Stimulated activated naive CD8-positive, alpha-beta T cell treated with anti-CD3 and anti-CD28 coated beads, Interleukin-15, amount 100 ng/mL, for 72 hours (primary cell): Measurements from ENCODE around the gene SPATA2.
"Not testable (repeated sequence)": the region's sequence is repeated elsewhere in the genome, so short reads cannot be mapped to it uniquely, and the experiment has no call there.

ENCODE experiments used
- ATAC-seq: fragments of 150-1000 bp; cut with Tn5 transposase; 2 replicates; pipeline ENCODE4 v1.10.0; 2021; ENCODE audit warnings: mild to moderate bottlenecking, moderate library complexity
- DNase-seq, 2 donors: peaks; one replicate each; pipeline ENCODE4 v3.0.0; 2021 to 2022
- H3K27ac Mint-ChIP-seq, 2 donors: one replicate each; pipeline ENCODE4 v1.8.0; 2022; ENCODE audit warnings: mild to moderate bottlenecking in 2 of 2, mixed read lengths in 2 of 2, moderate library complexity in 2 of 2
- H3K27me3 Mint-ChIP-seq: one replicate; pipeline ENCODE4 v1.8.0; 2022; ENCODE audit warnings: mixed read lengths
- H3K4me1 Mint-ChIP-seq: one replicate; pipeline ENCODE4 v1.8.0; 2022; ENCODE audit warnings: mild to moderate bottlenecking, mixed read lengths
- H3K4me3 Mint-ChIP-seq, 2 donors: one replicate each; pipeline ENCODE4 v1.8.0; 2022; ENCODE audit warnings: mild to moderate bottlenecking in 2 of 2, mixed read lengths in 2 of 2, moderate library complexity in 1 of 2
- H3K9me3 Mint-ChIP-seq, 2 donors: one replicate each; pipeline ENCODE4 v1.8.0; 2022; ENCODE audit warnings: mixed read lengths in 2 of 2

Gene SPATA2

GRCh38 chr20:49895474-49896093 lies 19.7 kb downstream of the SPATA2 start:
- not testable (repeated sequence) for H3K9me3 Mint-ChIP-seq, H3K27me3 Mint-ChIP-seq, ATAC-seq, H3K4me3 Mint-ChIP-seq, DNase-seq, H3K27ac Mint-ChIP-seq
- H3K4me1 Mint-ChIP-seq, result peaks cover 21% of the 10 kb centered on the region

DNA sequence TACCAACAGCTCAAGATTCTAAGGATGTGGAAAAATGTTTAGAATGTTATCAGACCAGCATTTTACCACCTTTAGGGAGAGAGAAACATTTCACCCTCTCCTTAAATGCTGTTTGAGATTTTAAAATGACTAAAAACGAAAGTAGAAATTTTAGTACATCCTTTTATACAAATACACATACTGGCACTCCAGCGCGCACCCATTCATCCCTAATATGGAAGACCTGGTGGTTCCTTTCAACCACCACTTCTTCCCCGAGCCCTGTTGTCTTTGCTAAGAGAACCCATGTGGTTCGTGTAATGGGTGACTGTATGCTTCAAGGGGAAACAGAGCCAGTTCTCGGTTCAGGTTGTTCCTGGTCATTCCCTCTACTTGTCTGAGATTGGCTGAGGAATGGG lies 21.3 kb downstream of the SPATA2 start:
- no peaks in the 10 kb centered on the region for H3K27me3 Mint-ChIP-seq
- peak; percentile 83 for ATAC-seq
- H3K4me3 Mint-ChIP-seq, result peak overlapping the region in 1 of 2 donors; percentile 56
- peaks cover 24% of the 10 kb centered on the region for H3K4me1 Mint-ChIP-seq
- DNase-seq, result peak in 1 of 2 donors; percentile 39
- no peaks in the 10 kb centered on the region for H3K9me3 Mint-ChIP-seq
- H3K27ac Mint-ChIP-seq, result peak overlapping the region; percentile 72 to 89

DNA sequence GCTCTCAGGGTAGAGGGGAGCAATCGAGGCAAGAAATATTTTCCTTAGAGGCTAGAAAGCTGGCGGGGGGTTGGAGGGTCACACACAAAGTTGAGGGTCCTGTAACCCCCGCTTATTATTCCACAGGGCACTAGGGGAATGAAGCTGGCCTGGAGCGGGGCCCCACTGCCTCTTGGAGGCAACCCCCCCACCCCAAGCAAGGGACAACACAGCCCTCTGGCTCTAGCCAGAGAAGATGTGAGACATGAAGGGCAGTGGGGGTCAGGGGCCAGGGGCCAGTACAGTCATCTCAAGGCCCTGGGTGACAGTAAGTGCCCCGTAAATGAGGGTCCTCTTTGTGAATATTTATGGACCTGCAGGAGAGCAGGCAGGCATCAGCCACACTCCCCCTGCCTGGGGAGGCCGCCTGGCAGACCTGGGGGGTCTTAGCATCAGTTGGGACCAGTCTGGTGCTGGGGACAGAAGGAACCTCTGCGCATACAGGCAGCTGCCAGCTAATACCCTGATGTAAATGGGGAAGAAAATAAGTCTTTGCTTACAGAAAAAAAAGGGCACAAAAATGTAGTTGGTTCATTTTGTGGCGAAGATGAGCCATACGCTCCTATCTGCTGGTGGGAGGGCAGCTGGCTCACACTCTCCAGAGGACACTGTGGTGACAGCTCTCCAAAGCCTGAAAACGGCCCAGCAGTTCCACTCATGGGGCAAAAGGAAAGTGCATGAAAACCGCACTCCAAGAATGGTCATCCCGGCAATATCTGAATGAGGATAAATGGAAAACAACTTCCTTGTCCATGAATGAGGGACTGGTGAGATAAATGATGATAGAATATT lies 21.9 kb downstream of the SPATA2 start:
- H3K4me1 Mint-ChIP-seq, result peaks cover 30% of the 10 kb centered on the region
- H3K27me3 Mint-ChIP-seq, result no peaks in the 10 kb centered on the region
- DNase-seq, result peak in 1 of 2 donors; percentile 32
- ATAC-seq, result peak; percentile 77
- H3K9me3 Mint-ChIP-seq, result no peaks in the 10 kb centered on the region
- H3K27ac Mint-ChIP-seq, result peak overlapping the region; percentile 85 to 89
- peak overlapping the region; percentile 29 to 56 for H3K4me3 Mint-ChIP-seq

GRCh38 chr20:49892817-49893216 lies 22.5 kb downstream of the SPATA2 start:
- H3K4me1 Mint-ChIP-seq, result peaks cover 36% of the 10 kb centered on the region
- DNase-seq (no peak), ATAC-seq (no peak)
- H3K27ac Mint-ChIP-seq, result peak overlapping the region; percentile 76 to 85
- H3K27me3 Mint-ChIP-seq, result no peaks in the 10 kb centered on the region
- H3K9me3 Mint-ChIP-seq, result no peaks in the 10 kb centered on the region
- no peak overlapping the region for H3K4me3 Mint-ChIP-seq

GRCh38 chr20:49892260-49892659 lies 23.1 kb downstream of the SPATA2 start:
- Mint-ChIP-seq H3K27ac (peak overlapping the region in 1 of 2 donors; percentile 85), H3K9me3 (no peaks in the 10 kb centered on the region), H3K27me3 (no peaks in the 10 kb centered on the region), H3K4me1 (peaks cover 42% of the 10 kb centered on the region), H3K4me3 (no peak overlapping the region)
- DNase-seq (no peak), ATAC-seq (no peak)

DNA sequence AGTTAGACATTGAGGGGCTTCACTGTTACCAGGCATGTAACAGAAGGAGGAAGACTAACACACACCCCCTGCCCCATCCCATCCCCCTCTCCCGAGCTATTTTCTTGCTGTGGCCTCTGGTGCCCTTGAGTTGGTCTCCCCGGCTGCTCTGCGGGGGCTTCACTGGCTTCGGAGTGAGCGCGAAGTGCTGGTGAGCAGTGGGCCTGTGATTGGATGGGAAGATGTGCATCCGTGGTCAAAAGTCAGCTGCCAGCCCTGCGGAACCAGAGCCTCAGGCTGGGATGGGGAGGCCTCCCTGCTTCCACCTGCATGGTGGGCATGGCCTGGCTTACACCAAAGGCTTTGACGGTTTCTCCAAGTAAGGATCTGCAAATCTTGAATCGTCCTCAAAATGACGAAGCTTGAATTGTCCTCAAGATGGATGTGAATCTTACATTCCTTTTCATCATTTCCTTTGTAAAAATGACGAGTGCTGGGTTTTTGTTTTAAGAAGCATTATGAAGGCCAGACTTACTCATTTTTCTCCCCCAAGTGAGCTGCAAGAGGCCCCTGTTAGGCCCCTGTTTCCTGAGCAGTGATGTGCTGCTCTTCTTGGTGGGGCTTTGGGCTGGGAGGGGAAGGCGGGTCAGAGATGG lies 23.7 kb downstream of the SPATA2 start:
- DNase-seq, result no peak
- Mint-ChIP-seq H3K4me1 (peaks cover 43% of the 10 kb centered on the region), H3K9me3 (no peaks in the 10 kb centered on the region), H3K27me3 (no peaks in the 10 kb centered on the region), H3K4me3 (no peak overlapping the region), H3K27ac (peak overlapping the region in 1 of 2 donors; percentile 52)
- no peak for ATAC-seq

DNA sequence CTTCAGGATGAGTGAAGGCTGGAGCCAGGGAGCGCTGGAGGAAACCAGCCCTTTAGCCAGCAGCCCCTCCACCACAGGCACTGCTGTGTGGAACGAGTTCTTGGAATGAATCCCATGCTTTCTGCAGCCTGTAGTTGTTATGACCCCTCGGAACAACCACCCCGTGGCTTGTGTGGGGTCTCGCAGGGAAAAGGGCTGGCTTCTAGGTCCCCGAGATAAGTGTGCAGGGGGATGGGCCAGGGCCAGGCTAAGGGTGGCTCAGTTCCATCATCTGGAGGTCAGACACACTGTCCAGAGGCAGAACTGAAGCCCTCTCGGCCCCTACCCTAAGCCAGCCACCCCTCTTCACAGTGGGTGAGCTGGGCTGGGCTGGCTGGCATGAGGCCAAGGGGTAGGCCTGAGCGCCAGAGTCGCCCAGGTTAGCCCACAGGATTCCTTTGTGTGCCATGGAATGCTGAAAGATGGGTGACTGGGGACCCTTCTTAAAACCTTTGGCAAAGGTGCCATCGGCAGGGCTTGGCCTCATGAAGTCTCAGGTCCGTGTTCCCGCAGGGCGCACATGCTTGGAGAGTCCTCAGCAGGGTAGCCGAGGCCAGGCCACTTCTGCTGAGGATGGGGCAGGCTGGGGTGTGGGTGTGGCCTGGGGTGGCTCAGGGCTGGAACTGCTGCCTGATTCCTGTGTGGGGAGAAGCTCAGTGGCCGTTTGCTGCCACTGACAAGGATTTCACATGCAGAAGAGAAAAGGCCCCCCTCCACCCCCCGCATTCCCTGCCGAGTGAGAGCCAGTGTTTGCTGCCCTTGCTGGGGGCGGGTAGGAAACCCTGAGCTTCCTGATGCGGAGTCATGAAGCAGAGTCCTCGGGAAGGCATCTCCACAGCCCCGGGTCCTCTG lies 24.6 kb downstream of the SPATA2 start:
- DNase-seq, result no peak
- Mint-ChIP-seq H3K4me3 (no peak overlapping the region), H3K9me3 (no peaks in the 10 kb centered on the region), H3K27ac (peak overlapping the region in 1 of 2 donors; percentile 40), H3K27me3 (no peaks in the 10 kb centered on the region), H3K4me1 (peaks cover 43% of the 10 kb centered on the region)
- ATAC-seq, result no peak

DNA sequence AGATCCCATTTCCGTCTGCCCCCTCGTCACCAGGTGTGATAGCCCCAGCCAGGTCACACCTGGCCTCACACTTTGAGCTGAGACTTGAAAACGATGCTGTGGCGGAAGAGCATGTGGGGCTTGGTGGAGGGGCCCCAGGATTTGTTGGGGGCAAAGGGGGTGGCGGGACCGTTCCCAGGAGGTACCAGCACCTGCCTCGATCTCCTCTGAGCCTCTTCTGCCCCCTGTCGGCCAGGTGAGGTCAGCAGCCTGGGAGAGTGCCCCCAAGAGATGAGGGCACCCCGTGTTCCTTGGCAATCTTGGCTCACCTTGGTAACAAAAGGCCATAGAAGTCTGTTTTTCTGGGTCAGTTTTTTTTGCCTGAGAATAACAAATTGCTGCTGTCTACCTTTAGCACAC lies 25.4 kb downstream of the SPATA2 start:
- DNase-seq (no peak), ATAC-seq (no peak)
- Mint-ChIP-seq H3K4me3 (no peak overlapping the region), H3K27me3 (no peaks in the 10 kb centered on the region), H3K9me3 (no peaks in the 10 kb centered on the region), H3K4me1 (peaks cover 43% of the 10 kb centered on the region), H3K27ac (peak overlapping the region in 1 of 2 donors; percentile 28)

DNA sequence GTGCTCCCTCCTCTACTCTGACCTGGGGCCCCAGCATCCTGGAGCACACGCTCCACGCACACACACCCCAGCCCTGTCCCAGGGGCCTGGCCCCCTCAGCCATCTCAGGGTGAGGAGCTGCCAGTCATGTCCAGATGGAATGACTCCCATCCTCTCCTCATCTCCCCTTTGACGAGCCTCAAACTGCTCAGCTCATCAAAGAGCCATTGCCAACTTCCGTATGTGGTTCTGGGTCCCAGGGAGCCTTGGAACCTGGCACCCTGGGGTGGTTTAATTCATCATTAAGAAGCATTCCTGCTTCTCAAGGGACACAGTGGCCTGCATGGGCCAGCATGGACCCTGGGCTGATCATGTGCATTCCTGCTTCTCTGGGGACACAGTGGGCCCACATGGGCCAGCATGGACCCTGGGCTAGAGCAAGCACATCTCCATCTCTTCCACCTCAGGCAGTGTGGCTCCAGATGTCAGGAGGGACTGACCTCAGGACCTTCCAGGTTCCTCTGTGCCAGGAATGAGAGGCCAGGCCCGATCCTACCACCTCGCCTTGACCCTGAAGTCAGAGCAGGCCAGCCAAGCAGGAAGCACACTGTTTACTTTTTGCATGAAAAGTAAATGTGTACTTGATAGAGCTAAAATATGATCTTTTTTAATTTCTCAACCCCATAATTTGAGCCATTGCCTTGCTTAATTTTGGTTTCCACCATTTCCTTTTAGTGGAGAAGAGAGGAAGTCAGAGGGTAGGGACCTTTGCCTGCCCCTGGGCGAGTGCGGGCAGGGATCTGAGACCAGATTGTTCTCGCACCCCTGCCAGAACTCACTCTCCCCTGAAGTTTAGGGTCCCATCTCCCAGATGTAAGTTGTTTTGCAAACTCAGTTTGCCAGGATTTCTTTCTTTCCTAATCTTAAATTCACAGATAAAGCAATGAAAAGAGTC lies 26.1 kb downstream of the SPATA2 start:
- no peaks in the 10 kb centered on the region for H3K9me3 Mint-ChIP-seq
- ATAC-seq (no peak), DNase-seq (no peak)
- H3K4me1 Mint-ChIP-seq, result peaks cover 41% of the 10 kb centered on the region
- H3K27ac Mint-ChIP-seq, result peak overlapping the region; percentile 28 to 79
- H3K4me3 Mint-ChIP-seq, result no peak overlapping the region
- no peaks in the 10 kb centered on the region for H3K27me3 Mint-ChIP-seq

GRCh38 chr20:49888212-49889000 lies 26.9 kb downstream of the SPATA2 start:
- no peak overlapping the region for H3K4me3 Mint-ChIP-seq
- H3K27me3 Mint-ChIP-seq, result no peaks in the 10 kb centered on the region
- ATAC-seq (peak; percentile 59), DNase-seq (peak; percentile 59 to 60)
- peaks cover 32% of the 10 kb centered on the region for H3K4me1 Mint-ChIP-seq
- H3K9me3 Mint-ChIP-seq, result no peaks in the 10 kb centered on the region
- H3K27ac Mint-ChIP-seq, result peak overlapping the region in 1 of 2 donors; percentile 22

DNA sequence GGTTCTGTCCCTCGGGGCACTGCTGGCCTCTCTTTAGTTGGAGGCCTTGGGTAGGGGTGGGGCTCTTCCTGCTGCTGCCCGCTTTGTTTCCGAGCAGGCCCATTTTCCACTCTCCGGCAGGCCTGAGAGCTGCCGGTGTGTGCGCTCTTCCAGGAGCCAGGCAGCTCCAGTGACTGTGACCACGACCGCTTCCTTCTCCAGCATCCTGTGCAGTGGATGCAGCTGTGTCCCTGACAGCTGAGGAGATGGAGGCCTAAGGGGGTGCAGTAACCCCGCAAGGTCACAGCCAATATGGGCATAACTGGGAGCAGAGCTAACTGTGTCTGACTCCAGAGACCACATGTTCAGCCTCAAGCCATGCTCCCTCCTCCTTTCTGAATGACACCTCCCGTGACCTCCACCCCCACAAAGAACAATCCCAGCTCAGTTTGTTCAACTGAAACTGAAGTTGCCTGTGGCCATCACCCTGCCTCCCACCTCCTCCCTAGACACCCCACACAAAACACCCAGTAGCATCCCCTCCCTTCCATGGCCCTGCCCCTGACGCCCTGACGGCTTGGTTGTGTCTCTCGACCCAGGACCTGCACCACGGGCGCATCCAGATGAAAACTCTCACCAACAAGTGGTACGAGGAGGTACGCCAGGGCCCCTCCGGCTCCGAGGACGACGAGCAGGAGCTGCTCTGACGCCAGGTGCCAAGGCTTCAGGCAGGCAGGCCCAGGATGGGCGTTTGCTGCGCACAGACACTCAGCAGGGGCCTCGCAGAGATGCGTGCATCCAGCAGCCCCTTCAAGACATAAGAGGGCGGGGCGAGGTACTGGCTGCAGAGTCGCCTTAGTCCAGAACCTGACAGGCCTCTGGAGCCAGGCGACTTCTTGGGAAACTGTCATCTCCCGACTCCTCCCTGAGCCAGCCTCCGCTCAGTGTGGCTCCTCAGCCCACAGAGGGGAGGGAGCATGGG lies 27.8 kb downstream of the SPATA2 start:
- peak overlapping the region in 1 of 2 donors; percentile 91 for H3K27ac Mint-ChIP-seq
- ATAC-seq, result no peak

DNA sequence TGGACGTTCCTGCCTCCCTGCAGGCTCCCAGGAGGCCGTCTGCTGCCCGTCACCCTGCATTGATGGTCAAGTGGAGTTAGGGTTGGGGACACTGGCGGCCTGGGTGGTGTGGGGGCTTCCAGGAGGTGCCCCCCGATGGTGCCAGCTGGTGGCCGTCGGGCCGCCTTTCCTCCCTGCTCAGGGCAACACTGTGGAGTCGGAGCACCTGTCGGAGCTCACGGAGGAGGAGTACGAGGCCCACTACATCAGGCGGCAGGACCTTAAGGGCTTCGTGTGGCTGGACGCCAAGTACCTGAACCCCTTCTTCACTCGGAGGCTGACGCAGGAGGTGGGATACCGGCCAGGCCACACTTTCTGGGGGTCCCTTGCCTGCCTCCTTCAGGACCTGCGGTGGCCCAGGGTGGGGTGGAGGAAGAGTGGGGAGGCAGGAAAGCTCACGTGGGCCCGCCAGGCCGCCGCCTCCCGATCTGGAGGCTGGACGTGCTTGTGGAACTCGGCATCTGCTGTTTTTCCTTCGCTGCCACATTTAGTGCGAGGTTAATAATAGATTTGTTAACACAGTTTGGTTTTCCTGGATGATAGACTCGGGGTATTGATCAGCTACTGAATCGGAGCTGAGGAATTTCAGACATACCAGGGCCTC lies 28.6 kb downstream of the SPATA2 start:
- Mint-ChIP-seq H3K4me1 (peaks cover 22% of the 10 kb centered on the region), H3K4me3 (no peak overlapping the region), H3K9me3 (no peaks in the 10 kb centered on the region), H3K27me3 (no peaks in the 10 kb centered on the region), H3K27ac (peak overlapping the region; percentile 62 to 73)
- ATAC-seq (no peak), DNase-seq (no peak)

More for the DNA sequence above, 27.8 kb downstream of the SPATA2 start:
- H3K27me3 Mint-ChIP-seq, result no peaks in the 10 kb centered on the region
- H3K4me3 Mint-ChIP-seq, result no peak overlapping the region
- DNase-seq, result no peak
- peaks cover 24% of the 10 kb centered on the region for H3K4me1 Mint-ChIP-seq
- no peaks in the 10 kb centered on the region for H3K9me3 Mint-ChIP-seq
